Motor neuron (in vitro differentiated cells): ENCODE data around the gene IQGAP2. TPM values are rescaled to one million over a fixed set of nuclear protein-coding genes. Genes with fewer than 3 reads are reported as not detected.

Experiments
- ATAC-seq, 8 experiments: fragments of 200-7000 bp; cut with Tn5 transposase; replicated peaks in 6 of 8; 2 replicates each; pipeline ENCODE4 v1.8.0; 2021; ENCODE audit warnings: mild to moderate bottlenecking in 8 of 8, moderate library complexity in 8 of 8
- H3K27ac ChIP-seq, 2 donors: fragments of 250-450 bp; sonication (Bioruptor Pico); 2 replicates each; pipeline ENCODE4 v1.9.0; 2021; ENCODE audit warnings: antibody characterized with exemption in 2 of 2, mild to moderate bottlenecking in 2 of 2, moderate library complexity in 1 of 2
- H3K4me1 ChIP-seq, 2 donors: fragments of 250-450 bp; sonication (Bioruptor Pico); replicated peaks in 1 of 2; 2 replicates each; pipeline ENCODE4 v1.6.1; 2021; ENCODE audit warnings: antibody characterized with exemption in 2 of 2, mild to moderate bottlenecking in 2 of 2, moderate library complexity in 1 of 2
- H3K4me3 ChIP-seq, 5 donors: fragments of 250-450 bp; sonication (Bioruptor Pico); 2 replicates each; pipeline ENCODE4 v1.9.0; 2021; ENCODE audit warnings: antibody characterized with exemption in 5 of 5, mild to moderate bottlenecking in 5 of 5, moderate library complexity in 4 of 5
- WGBS, 10 experiments: fragments of 450-650 bp; shearing (Covaris generic); methylation state at CpG; one replicate each; pipeline ENCODE4 v1.0.0; 2022; 5-methylcytosine and 5-hydroxymethylcytosine counted together
- in situ Hi-C, 9 experiments: fragments of 400-800 bp; cut with MboI; loops; one replicate each; pipeline ENCODE4 v1.15.0; 2021; ENCODE audit warnings: low sequenced_read_pairs in 9 of 9, low pct_unique_long_range_greater_than_20kb in 2 of 9; ENCODE audit not compliant: unreplicated experiment in 9 of 9
- total RNA-seq, 8 experiments: library from RNA; unstranded; fragments of 300-600 nt; gene quantifications; 2 replicates each; pipeline versions ENCODE4 v1.2.3 to v1.2.4, GENCODE V29; 2022

The IQGAP2 gene
- total RNA-seq, 8 experiments from 2014 or later = 6.3 to 74.8 (median 14.2) TPM

DNA sequence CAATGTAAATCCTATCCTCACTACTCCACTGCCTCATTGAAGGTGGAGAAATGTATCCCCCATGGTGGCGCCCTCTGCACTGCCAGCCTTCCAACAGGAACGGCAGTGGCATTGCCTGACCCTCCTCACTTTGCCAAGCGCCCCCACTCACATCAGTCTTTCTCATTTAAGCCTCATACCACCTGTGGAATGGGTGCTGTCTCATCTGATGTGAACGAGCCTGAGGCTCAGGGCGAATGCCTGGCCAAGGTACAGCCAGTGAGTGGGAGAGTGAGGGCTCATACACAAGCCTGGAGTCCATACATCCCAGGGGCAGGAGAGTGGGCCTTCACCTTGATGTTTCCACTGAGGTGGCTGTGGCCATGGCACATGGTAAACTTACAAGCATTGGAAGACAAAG, 209.9 kb downstream of the IQGAP2 start:
- H3K4me3 ChIP-seq = no peak overlapping the region
- no peak for ATAC-seq
- in situ Hi-C loops = loop anchor here in 2 of 9 experiments (25.0 kb wide), 2 partner anchors 149 to 174 kb away; no protein-coding TSS in a partner anchor
- peaks cover 0 to 5% of the 10 kb centered on the region in 2 donors for H3K4me1 ChIP-seq
- H3K27ac ChIP-seq = no peak overlapping the region
- 20 to 100% (median 80%) methylated on average over 1 to 2 of the region's 5 CpGs; no CpG with 5 or more reads in 4 of the 10 experiments for WGBS, 10 experiments

DNA sequence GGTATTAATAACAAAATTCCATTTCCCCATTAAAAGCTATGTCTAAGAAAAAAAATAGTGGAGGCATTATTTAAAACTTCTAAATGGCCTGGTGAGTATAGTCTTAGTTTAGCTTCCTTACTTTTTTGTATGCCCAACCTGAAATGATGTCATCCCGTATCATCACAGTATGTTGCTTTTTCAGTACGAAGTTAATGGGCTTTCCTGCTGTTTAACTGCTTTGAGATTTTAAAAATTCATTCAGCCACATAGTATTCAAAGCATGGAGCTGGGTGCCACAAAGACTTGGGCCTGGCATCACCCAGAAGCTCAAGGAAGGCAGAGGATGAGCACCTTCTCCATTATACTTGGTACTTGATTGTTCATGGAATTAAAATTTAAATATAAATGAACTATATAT, 212.7 kb downstream of the IQGAP2 start:
- H3K4me1 ChIP-seq = no peaks in the 10 kb centered on the region
- in situ Hi-C loops = loop anchor here in 2 of 9 experiments (25.0 kb wide), 2 partner anchors 147 to 172 kb away; no protein-coding TSS in a partner anchor
- H3K4me3 ChIP-seq = no peak overlapping the region
- no peak overlapping the region for H3K27ac ChIP-seq
- ATAC-seq = no peak
- WGBS, 10 experiments = 25 to 100% (median 54%) methylated on average over 1 to 2 of the region's 2 CpGs; no CpG with 5 or more reads in 3 of the 10 experiments

DNA sequence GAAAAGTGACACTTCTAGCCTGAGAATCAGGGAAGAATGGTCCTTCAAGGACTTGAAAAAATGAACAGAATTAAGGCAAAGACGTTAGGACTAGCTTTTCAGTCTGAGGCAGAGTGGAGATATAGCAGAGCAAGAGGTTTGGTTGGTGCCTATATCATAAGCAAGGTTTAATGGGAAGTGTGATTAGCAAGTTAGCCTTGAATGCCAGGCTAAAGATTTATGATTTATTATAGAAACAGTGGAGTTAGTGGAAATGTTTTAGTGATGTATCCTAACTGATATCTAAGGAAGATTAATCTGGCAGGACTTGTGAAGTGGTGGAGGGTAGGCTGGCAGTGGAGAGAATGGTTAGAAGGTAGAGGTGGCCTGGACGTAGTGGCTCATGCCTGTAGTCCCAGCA, 213.1 kb downstream of the IQGAP2 start:
- Histone ChIP-seq H3K4me1 (no peaks in the 10 kb centered on the region), H3K4me3 (no peak overlapping the region), H3K27ac (no peak overlapping the region)
- ATAC-seq = no peak
- 40 to 86% (median 79%) methylated on average over 1 to 2 of the region's 2 CpGs; no CpG with 5 or more reads in 3 of the 10 experiments for WGBS, 10 experiments
- in situ Hi-C loops = loop anchor here in 2 of 9 experiments (25.0 kb wide), 2 partner anchors 146 to 171 kb away; no protein-coding TSS in a partner anchor

DNA sequence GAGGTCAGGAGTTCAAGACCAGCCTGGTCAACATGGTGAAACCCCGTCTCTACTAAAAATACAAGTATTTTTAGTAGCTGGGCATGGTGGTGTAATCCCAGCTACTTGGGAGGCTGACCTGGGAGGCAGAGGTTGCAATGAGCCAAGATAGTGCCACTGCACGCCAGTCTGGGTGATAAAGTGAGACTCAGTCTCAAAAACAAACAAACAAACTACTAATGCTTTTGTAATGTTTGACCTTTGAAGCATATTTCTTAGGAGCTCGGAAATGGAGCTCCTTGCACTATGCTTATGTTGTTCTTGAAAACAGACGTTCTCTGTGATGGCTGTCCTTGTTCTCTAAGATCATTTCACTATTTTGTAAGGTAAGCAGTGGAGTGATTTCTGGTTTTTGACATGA, 214.1 kb downstream of the IQGAP2 start:
- ATAC-seq = no peak
- 50 to 100% (median 89%) methylated on average over 2 to 4 of the region's 4 CpGs; no CpG with 5 or more reads in 3 of the 10 experiments for WGBS, 10 experiments
- Histone ChIP-seq H3K27ac (no peak overlapping the region), H3K4me1 (no peaks in the 10 kb centered on the region), H3K4me3 (no peak overlapping the region)
- in situ Hi-C loops = loop anchor here in 2 of 9 experiments (25.0 kb wide), 2 partner anchors 145 to 170 kb away; no protein-coding TSS in a partner anchor

DNA sequence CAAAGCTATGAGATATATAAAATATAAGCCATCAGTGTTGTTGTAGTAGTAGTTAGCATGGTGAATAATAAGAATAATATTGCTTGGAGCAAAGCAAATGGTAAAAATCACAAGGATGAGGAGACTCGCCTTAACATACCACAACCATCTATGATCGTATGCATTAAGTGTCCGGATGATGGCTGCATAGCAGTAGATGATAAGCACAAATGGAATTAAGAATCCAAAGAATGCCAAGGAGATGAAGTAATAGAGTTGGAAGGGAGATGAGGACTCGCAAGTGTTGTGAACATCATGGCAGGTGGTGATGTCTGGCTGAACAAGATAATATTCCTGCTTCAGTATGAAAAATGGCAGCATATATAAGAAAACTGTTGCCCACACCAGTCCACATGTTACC, 214.6 kb downstream of the IQGAP2 start:
- no peak overlapping the region for H3K27ac ChIP-seq
- WGBS, 10 experiments = 30 to 100% (median 93%) methylated on average over 1 to 4 of the region's 4 CpGs; no CpG with 5 or more reads in 1 of the 10 experiments
- in situ Hi-C loops = loop anchor here in 2 of 9 experiments (25.0 kb wide), 2 partner anchors 145 to 170 kb away; no protein-coding TSS in a partner anchor

DNA sequence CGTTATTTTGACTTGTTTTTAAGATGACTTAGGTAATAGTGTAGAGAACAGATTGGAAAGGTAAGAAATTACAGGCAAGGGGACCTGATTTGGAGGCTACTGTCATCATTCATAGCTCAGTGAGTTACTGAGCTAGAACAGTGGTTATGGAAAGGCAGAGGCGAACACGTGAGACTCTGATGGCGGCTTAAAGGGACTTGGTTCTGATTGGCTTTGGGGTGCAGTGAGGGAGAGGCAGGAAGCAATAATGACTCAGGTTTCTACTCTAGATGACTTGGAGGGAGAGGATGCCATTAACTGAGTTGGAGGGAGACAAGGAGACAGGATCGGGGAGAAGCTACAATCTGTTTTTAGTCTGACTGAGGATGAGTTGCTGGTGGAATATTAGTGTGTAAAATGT, 217.1 kb downstream of the IQGAP2 start:
- in situ Hi-C loops = loop anchor here in 2 of 9 experiments (25.0 kb wide), 2 partner anchors 142 to 167 kb away; no protein-coding TSS in a partner anchor
- ATAC-seq = no peak
- Histone ChIP-seq H3K4me3 (no peak overlapping the region), H3K27ac (no peak overlapping the region), H3K4me1 (peaks cover 0 to 3% of the 10 kb centered on the region in 2 donors)
- 86 to 100% (median 97%) methylated on average over 1 to 4 of the region's 5 CpGs; no CpG with 5 or more reads in 2 of the 10 experiments for WGBS, 10 experiments

More for the DNA sequence above, 214.6 kb downstream of the IQGAP2 start:
- Histone ChIP-seq H3K4me3 (no peak overlapping the region), H3K4me1 (no peaks in the 10 kb centered on the region)
- ATAC-seq = no peak

DNA sequence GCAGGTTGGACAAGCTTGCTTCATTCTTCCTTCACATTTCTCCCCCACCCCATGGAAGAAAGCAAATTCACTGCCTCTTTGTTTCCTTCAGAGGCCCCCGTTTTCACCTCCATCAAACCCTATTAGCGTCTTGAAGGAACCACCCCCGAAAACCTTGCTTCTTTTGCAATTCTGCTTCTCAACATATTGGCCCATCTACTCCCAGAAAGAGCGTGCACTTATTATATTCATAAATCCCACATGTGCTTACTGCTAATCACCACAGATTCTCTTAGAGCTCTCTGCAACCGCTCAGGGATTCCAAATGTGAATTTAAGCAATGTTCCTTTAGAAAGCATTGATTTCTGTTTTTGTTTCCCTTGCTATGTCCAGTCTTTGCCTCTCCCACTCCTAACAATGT, 219.0 kb downstream of the IQGAP2 start:
- H3K4me3 ChIP-seq = no peak overlapping the region
- in situ Hi-C loops = loop anchor here in 2 of 9 experiments (25.0 kb wide), 2 partner anchors 140 to 165 kb away; no protein-coding TSS in a partner anchor
- no peak overlapping the region for H3K27ac ChIP-seq
- WGBS, 10 experiments = 20 to 100% (median 83%) methylated on average over 1 to 5 of the region's 5 CpGs; no CpG with 5 or more reads in 1 of the 10 experiments
- H3K4me1 ChIP-seq = peaks cover 0 to 3% of the 10 kb centered on the region in 2 donors
- no peak for ATAC-seq

DNA sequence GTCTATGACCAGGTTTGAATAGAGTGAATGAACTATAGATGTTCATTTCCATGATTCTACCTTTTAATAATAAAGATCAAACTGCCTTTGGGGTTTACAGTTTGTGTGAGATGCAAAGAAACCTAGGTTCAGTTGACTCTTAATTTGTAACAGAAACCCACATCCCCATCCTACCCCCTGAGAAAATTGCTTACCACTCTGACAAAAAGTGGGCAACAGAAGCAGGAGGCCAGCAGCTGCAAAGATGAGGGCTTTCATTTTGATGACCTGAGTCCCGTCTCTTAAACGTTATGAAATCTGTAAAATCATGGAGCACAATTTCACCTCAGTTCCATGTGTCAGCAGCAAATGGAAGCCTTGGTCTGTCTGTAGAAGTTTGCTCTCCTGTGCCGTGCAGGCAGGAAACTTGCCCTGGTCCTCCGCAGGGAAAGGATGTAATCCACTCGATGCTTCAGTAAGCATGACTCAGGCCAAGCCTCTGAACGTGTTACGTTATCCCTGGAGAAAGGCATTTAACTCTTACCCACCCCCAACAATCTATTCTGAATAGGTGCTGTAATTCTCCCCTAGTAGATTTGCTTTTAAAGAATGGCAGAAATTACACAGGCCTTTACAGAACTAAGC, 220.0 kb downstream of the IQGAP2 start, which contains the start of gene F2RL2:
Gene F2RL2, minus strand, starts transcription at position 431 of the 624 bp plus-strand sequence. Its CDS starts 173 bp downstream, at position 258.
- in situ Hi-C loops = loop anchor here in 2 of 9 experiments (25.0 kb wide), 2 partner anchors 139 to 164 kb away; no protein-coding TSS in a partner anchor
- 0 to 40% (median 13%) methylated on average over 1 to 4 of the region's 7 CpGs; no CpG with 5 or more reads in 2 of the 10 experiments for WGBS, 10 experiments
- Histone ChIP-seq H3K27ac (no peak within 1 kb of the TSS), H3K4me3 (peak within 1 kb of the TSS in 2 of 5 donors; percentile 3 to 22), H3K4me1 (peaks cover 0 to 3% of the 10 kb centered on the region in 2 donors)
- ATAC-seq = peak; percentile 47 to 100 (median 96)

DNA sequence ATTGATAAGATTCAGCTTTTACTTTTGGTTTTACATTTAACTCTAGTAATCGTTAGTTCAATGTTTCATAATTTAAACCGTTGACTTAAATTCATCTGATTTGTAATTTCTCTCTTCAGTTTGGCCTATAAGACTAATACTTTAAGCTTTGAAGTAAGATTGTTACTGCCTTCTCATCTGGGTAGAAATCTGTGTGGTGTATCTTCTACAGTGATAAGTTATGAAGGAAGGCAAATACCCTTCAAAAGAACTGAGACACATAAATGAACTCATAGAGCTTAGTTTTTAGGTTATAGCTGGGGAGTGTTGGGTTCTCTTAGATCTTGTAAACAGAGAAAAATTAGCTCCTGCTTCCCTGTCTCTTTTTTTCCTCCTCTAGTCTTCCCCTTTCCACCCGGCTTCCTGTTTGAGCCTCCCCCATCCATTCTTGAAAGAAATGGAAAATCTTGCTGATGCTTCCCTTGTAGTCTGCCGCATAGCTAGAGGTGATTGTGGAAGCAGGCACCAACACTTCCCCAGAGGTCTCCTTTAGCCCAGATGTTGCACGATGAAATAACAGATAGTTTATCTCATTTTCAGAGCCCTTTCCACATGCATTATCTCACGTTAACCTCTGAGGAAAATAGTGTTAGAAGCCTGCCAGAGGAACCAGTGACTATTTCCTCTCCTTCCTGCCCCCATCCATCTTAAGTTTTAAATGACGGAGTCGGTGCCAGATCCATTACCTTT, 222.2 kb downstream of the IQGAP2 start:
- in situ Hi-C loops = no loop called here
- WGBS, 10 experiments = 58 to 100% (median 84%) methylated on average over 2 to 8 of the region's 8 CpGs
- Histone ChIP-seq H3K4me3 (no peak overlapping the region), H3K27ac (no peak overlapping the region), H3K4me1 (peaks cover 0 to 3% of the 10 kb centered on the region in 2 donors)
- ATAC-seq = no peak

DNA sequence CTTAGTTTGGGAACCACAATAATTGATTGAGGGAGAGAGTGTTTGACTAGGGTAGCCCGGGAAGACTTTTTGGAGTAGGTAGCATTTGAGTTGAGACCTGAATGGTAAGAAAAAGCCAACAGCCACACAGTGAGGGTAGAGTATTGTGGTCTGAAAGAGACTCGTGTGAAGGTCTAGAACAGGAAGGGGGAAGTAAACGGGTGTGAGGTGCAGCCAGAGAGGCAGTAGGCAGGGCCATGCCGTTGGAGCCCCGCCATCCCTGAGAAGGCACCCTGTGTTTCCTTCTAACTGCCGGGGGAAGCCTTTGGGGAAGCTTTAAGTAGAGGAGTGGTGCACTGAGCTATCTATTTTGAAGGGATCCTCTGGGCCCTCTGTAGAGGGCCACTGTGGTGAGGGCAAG, 223.7 kb downstream of the IQGAP2 start:
- Histone ChIP-seq H3K27ac (no peak overlapping the region), H3K4me3 (no peak overlapping the region), H3K4me1 (peaks cover 0 to 3% of the 10 kb centered on the region in 2 donors)
- WGBS, 10 experiments = 44 to 100% (median 92%) methylated on average over 1 to 4 of the region's 6 CpGs; no CpG with 5 or more reads in 4 of the 10 experiments
- in situ Hi-C loops = no loop called here
- no peak for ATAC-seq

DNA sequence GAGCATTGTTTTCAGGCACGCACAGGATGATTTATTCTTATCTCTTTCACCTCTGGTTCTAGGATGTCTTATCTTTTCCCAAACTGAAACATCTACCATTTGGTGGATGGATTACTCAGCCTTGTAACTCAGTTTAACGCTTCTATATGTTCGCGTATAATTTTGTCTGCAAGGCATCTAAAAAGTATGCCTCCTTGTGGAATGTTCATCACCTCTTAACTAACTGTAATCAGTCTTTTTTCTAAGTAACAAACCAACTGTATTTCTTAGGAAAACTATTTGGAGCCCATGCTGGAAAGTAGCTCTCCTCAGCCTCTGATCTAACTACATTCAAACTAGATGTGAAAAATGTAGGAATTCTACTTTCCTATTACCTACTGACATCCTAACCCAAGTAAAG, 231.6 kb downstream of the IQGAP2 start:
- no peaks in the 10 kb centered on the region for H3K4me1 ChIP-seq
- no peak overlapping the region for H3K27ac ChIP-seq
- H3K4me3 ChIP-seq = no peak overlapping the region
- WGBS, 10 experiments = 40 to 100% (median 50%) methylated on average over 1 to 4 of the region's 4 CpGs; no CpG with 5 or more reads in 2 of the 10 experiments
- in situ Hi-C loops = no loop called here
- ATAC-seq = no peak

DNA sequence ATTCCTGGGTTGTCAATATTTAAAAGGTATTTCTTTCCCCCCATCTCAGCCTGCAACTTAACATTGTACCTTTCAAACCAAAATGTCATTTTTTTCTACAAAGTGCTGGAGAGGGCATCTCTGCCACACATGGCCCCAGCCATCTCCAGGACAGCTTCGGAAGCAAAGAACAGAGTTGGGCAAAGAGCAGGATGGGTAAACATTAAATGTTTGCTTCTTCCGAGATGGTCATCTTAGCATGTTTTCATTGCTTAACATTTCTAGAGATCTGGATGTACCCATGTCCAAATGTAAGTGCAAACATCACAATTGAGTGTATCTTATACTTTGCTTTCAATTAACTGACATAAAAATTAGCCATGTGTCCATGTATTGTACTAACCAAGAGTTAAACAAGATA, 234.4 kb downstream of the IQGAP2 start:
- H3K4me3 ChIP-seq = no peak overlapping the region
- ATAC-seq = no peak
- in situ Hi-C loops = no loop called here

More for the DNA sequence above, 234.4 kb downstream of the IQGAP2 start:
- no peak overlapping the region for H3K27ac ChIP-seq
- WGBS, 10 experiments = 76 to 100% (median 88%) methylated on average over 1 to 2 of the region's 2 CpGs; no CpG with 5 or more reads in 3 of the 10 experiments
- H3K4me1 ChIP-seq = no peaks in the 10 kb centered on the region
